GM10266 (cell line): ENCODE results near the gene IRF2.

Experiments used
- DNase-seq: peaks from one replicate; pipeline ENCODE4 v3.0.0; 2012; ENCODE audit errors: extremely low spot score
- CTCF ChIP-seq: IDR thresholded peaks from 2 replicates; pipeline ENCODE4 v1.5.1; 2012; ENCODE audit warnings: mild to moderate bottlenecking, low read depth; ENCODE audit not compliant: control insufficient read depth, insufficient read depth; ENCODE audit errors: missing control alignments

Gene IRF2

GRCh38 chr4:184421533-184422155, 52.7 kb downstream of the IRF2 start:
- no peak for TF ChIP-seq CTCF

GRCh38 chr4:184420881-184421416, 53.4 kb downstream of the IRF2 start:
- DNase-seq, result peak; percentile 58
- no peak for TF ChIP-seq CTCF

More at GRCh38 chr4:184421533-184422155, 52.7 kb downstream of the IRF2 start:
- DNase-seq, result no peak

- TF ChIP-seq CTCF, result no peak
- no peak for DNase-seq
Measured at GRCh38 chr4:184420402-184420801, 53.9 kb downstream of the IRF2 start.

GRCh38 chr4:184419976-184420375, 54.4 kb downstream of the IRF2 start:
- DNase-seq, result no peak
- TF ChIP-seq CTCF, result no peak

- peak; percentile 62 for DNase-seq
- TF ChIP-seq CTCF, result no peak
Measured at GRCh38 chr4:184417802-184418511, 56.4 kb downstream of the IRF2 start.

- TF ChIP-seq CTCF, result no peak
- DNase-seq, result peak; percentile 69
Measured at GRCh38 chr4:184416913-184417734, 57.2 kb downstream of the IRF2 start.
